ENCODE data around the gene TRPC4AP.

Gene TRPC4AP

DNA sequence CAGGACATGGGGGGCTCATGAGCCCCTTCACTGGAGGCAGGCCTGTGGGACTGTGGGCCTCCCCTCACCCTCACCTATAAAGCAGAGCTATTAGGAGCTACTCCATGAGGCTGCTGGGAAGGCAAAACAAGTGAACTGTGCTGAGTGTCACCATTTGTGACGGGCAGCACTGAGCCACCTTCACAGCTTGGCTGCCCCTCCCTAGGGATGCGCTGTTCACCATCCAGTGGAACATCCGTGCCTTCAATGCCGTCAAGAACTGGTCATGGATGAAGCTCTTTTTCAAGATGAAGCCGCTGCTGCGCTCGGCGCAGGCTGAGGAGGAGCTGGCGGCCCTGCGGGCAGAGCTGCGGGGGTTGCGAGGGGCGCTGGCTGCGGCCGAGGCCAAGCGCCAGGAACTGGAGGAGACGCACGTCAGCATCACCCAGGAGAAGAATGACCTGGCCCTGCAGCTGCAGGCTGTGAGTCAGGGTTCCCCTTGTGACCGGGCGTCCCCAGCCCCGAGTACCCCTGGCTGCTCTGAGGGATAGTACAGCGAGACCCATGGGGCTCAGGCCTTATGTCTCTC is 98.6 kb downstream of the TRPC4AP start:
- TF ChIP-seq, protein P1, sequence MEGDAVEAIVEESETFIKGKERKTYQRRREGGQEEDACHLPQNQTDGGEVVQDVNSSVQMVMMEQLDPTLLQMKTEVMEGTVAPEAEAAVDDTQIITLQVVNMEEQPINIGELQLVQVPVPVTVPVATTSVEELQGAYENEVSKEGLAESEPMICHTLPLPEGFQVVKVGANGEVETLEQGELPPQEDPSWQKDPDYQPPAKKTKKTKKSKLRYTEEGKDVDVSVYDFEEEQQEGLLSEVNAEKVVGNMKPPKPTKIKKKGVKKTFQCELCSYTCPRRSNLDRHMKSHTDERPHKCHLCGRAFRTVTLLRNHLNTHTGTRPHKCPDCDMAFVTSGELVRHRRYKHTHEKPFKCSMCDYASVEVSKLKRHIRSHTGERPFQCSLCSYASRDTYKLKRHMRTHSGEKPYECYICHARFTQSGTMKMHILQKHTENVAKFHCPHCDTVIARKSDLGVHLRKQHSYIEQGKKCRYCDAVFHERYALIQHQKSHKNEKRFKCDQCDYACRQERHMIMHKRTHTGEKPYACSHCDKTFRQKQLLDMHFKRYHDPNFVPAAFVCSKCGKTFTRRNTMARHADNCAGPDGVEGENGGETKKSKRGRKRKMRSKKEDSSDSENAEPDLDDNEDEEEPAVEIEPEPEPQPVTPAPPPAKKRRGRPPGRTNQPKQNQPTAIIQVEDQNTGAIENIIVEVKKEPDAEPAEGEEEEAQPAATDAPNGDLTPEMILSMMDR (IDR thresholded peaks at IDR 0.05; ENCODE audit: low read length, missing control alignments), result no peak
- no peak overlapping the region for H3K4me3 ChIP-seq (replicated peaks; ENCODE audit: low read depth, low read length)
- DNase-seq (ENCODE audit: low read depth), result no peak

DNA sequence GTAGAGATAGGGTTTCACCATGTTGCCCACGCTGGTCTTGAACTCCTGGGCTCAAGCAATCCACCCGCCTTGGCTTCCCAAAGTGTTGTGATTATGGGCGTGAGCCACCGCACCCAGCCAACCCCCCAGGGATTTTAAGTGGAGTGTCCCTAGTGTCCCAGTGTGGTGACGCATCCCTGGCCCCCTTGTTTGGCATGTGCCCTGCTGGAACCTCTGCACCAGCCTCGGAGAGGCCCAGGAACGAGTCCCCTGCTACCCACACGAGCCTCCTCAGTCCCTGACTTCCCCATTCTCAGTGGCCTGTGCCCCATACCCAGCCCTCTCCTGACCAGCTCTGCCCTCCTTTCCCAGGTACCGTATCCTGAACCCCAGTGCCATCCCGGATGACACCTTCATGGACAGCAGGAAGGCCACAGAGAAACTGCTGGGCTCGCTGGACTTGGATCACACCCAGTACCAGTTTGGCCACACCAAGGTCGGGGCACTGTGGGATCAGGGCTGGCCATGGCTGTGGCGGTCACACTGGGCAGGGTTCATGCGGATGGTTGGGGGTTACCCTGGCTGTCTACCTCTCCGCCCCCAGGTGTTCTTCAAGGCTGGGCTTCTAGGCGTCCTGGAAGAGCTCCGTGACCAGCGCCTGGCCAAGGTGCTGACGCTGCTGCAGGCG is 99.7 kb downstream of the TRPC4AP start:
- H3K4me3 ChIP-seq (replicated peaks; ENCODE audit: low read depth, low read length), result no peak overlapping the region
- DNase-seq (ENCODE audit: low read depth), result no peak
- TF ChIP-seq, protein P1 (IDR thresholded peaks at IDR 0.05; ENCODE audit: low read length, missing control alignments), result no peak

DNA sequence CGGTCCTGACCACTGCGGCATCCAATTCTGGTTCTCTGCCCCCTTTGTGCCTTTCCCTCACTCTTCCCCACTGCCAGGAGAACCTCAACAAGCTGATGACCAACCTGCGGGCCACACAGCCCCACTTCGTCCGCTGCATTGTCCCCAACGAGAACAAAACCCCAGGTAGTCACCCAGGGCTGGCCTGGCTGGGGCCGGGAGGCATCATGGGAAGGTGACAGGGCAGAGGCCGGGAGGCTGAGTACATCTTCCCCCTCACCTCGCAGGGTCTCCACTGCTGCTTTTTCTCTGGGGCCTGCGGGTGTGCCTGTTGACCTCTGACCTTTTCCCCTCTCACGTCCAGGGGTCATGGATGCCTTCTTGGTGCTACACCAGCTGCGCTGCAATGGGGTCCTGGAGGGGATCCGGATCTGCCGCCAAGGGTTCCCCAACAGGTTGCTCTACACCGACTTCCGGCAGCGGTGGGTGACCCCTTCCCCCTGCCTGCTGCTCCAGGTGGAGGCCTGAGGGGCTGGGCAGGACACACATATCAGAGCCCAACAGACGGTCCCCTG is 101.9 kb downstream of the TRPC4AP start:
- TF ChIP-seq, protein P1 (IDR thresholded peaks at IDR 0.05; ENCODE audit: low read length, missing control alignments), result no peak
- no peak for DNase-seq (ENCODE audit: low read depth)

DNA sequence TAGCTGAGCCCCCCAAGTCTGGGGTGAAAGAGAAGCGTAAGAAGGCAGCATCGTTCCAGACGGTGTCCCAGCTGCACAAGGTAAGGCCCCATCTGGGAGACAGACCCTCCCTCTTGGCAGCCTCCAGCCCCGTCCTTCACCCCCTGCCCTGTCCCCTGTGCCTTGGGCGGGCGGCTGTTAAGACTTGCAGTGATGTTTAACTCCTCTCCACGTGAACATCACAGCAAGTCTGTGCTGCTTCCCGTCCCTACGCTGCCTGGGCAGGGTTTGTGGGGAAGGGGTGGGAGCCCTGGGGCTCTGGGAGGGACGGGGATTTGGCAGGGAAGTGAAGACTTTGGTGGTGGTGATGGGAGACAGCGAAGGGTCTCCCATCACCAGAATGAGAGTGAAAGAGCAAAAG is 102.4 kb downstream of the TRPC4AP start:
- DNase-seq (ENCODE audit: low read depth), result no peak
- TF ChIP-seq, protein P1 (IDR thresholded peaks at IDR 0.05; ENCODE audit: low read length, missing control alignments), result no peak

More for the DNA sequence above, 101.9 kb downstream of the TRPC4AP start:
- H3K4me3 ChIP-seq (replicated peaks; ENCODE audit: low read depth, low read length), result no peak overlapping the region

DNA sequence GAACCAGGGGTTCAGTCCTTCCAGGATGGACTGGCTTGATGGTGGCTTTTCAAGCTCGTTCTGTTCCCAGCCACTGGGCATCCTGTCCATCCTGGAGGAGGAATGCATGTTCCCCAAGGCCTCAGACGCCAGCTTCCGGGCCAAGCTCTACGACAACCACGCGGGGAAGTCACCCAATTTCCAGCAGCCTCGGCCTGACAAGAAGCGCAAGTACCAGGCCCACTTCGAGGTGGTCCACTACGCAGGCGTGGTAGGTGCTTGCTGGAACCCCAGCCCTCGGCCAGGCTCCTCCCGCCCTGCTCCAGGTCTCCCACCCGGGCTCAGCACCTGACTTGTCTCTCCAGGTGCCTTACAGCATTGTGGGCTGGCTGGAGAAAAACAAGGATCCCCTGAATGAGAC is 102.9 kb downstream of the TRPC4AP start:
- TF ChIP-seq, protein P1 (IDR thresholded peaks at IDR 0.05; ENCODE audit: low read length, missing control alignments), result no peak
- H3K4me3 ChIP-seq (replicated peaks; ENCODE audit: low read depth, low read length), result no peak overlapping the region
- no peak for DNase-seq (ENCODE audit: low read depth)

More for the DNA sequence above, 102.4 kb downstream of the TRPC4AP start:
- no peak overlapping the region for H3K4me3 ChIP-seq (replicated peaks; ENCODE audit: low read depth, low read length)

DNA sequence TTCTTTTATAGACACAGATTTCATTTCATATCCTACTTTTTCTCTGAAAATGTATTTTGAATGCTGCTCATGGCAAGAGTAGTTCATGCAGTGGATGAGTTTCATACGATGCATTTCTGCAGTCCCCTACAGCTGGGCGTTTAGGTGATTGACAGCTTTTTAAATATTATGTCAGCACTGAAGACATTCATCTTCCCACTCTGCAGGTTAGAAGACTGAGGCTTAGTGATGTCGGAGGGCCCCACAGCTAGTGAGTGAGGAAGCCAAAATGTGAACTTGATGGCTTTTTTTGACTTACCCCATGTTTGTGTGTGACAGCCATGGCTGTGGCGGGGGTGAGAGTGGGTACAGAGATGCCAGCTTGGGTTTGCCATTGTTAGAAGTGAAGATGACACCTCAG is 103.5 kb downstream of the TRPC4AP start:
- no peak overlapping the region for H3K4me3 ChIP-seq (replicated peaks; ENCODE audit: low read depth, low read length)
- DNase-seq (ENCODE audit: low read depth), result no peak
- TF ChIP-seq, protein P1 (IDR thresholded peaks at IDR 0.05; ENCODE audit: low read length, missing control alignments), result no peak
